PC-3 (cell line): ENCODE data around the gene NPTX2. TPM values are rescaled to one million over a fixed set of nuclear protein-coding genes. Genes with fewer than 3 reads are reported as not detected.

ENCODE experiments used
- ATAC-seq: fragments of 200-7000 bp; cut with Tn5 transposase; 2 replicates; pipeline ENCODE4 v1.9.1; 2020; ENCODE audit warnings: mild to moderate bottlenecking, moderate library complexity
- BruUV-seq: library from RNA; stranded (reverse); fragments of 400-500 nt; replicated peaks from 2 replicates; lab custom pipeline; 2021; lab: Mats Ljungman, UMichigan
- CTCF ChIA-PET: fragments of 300-600 bp; sonication (Branson Sonifier 250); formaldehyde crosslinking; loops from one replicate; lab custom pipeline; 2022; ENCODE audit warnings: antibody characterized with exemption; lab: Charles Lee
- POLR2A ChIA-PET: fragments of 300-600 bp; sonication (Branson Sonifier 250); formaldehyde crosslinking; loops from one replicate; lab custom pipeline; 2022; ENCODE audit warnings: antibody characterized with exemption; ENCODE audit not compliant: unreplicated experiment; lab: Charles Lee
- DNase-seq: peaks from one replicate; pipeline ENCODE4 v3.0.0-alpha.2; 2015
- H2AFZ ChIP-seq: fragments of 300-600 bp; sonication (generic); 2 replicates; pipeline ENCODE4 v1.6.0; 2016; ENCODE audit warnings: antibody characterized with exemption, low read length
- H3F3A ChIP-seq: fragments of 300-600 bp; sonication (generic); one replicate; pipeline ENCODE4 v1.6.0; 2017; ENCODE audit warnings: antibody characterized with exemption, low read length, control low read depth, mild to moderate bottlenecking; ENCODE audit not compliant: unreplicated experiment
- H3K27ac ChIP-seq: fragments of 300-600 bp; sonication (generic); 2 replicates; pipeline ENCODE4 v1.5.1; 2016; ENCODE audit warnings: mild to moderate bottlenecking, low read length
- H3K27me3 ChIP-seq: fragments of 300-600 bp; sonication (generic); 2 replicates; pipeline ENCODE4 v1.6.1; 2016; ENCODE audit warnings: low read length, mixed read lengths
- H3K36me3 ChIP-seq: fragments of 300-600 bp; sonication (generic); 2 replicates; pipeline ENCODE4 v1.6.1; 2016; ENCODE audit warnings: low read depth, mixed run types, low read length, mixed read lengths
- H3K4me1 ChIP-seq: fragments of 300-600 bp; sonication (generic); 2 replicates; pipeline ENCODE4 v1.5.1; 2016; ENCODE audit warnings: low read length; ENCODE audit not compliant: insufficient read depth
- H3K4me2 ChIP-seq: fragments of 300-600 bp; sonication (generic); 2 replicates; pipeline ENCODE4 v1.6.0; 2016; ENCODE audit warnings: low read length
- H3K4me3 ChIP-seq: fragments of 300-600 bp; sonication (generic); 2 replicates; pipeline ENCODE4 v1.5.1; 2016; ENCODE audit warnings: mild to moderate bottlenecking, low read length, mixed read lengths
- H3K79me2 ChIP-seq: fragments of 300-600 bp; sonication (generic); 2 replicates; pipeline ENCODE4 v1.6.1; 2017; ENCODE audit warnings: low read length, mixed read lengths
- H3K9ac ChIP-seq: fragments of 300-600 bp; sonication (generic); 2 replicates; pipeline ENCODE4 v1.6.0; 2016; ENCODE audit warnings: mild to moderate bottlenecking, low read length
- H3K9me2 ChIP-seq: fragments of 300-600 bp; sonication (generic); replicated peaks from 2 replicates; pipeline ENCODE4 v1.6.1; 2016; ENCODE audit warnings: mixed run types, low read length, mixed read lengths
- H3K9me3 ChIP-seq: fragments of 300-600 bp; sonication (generic); 2 replicates; pipeline ENCODE4 v1.6.1; 2016; ENCODE audit warnings: low read length, mixed read lengths
- H4K20me1 ChIP-seq: fragments of 300-600 bp; sonication (generic); 2 replicates; pipeline ENCODE4 v1.6.1; 2016; ENCODE audit warnings: low read length, mixed read lengths
- EZH2 ChIP-seq: fragments of 300-600 bp; sonication (generic); IDR thresholded peaks from one replicate; pipeline ENCODE4 v1.6.1; 2017; ENCODE audit warnings: antibody characterized with exemption, mild to moderate bottlenecking, low read length; ENCODE audit not compliant: unreplicated experiment
- EZH2phosphoT487 ChIP-seq: fragments of 300-600 bp; sonication (generic); IDR thresholded peaks from 2 replicates; pipeline ENCODE4 v1.6.1; 2018; ENCODE audit warnings: mild to moderate bottlenecking, antibody characterized with exemption, low read length, borderline replicate concordance
- intact Hi-C: fragments of 100-400 bp; cut with micrococcal nuclease; formaldehyde crosslinking; loops from 2 replicates; pipeline ENCODE4 v1.9.0; 2023
- total RNA-seq: library from RNA; depleted of rRNA; stranded (reverse); fragments of >200 nt; gene quantifications from 2 replicates; pipeline ENCODE4 v1.2.3, GENCODE V29; 2014
- TF ChIP-seq, protein P1 (sequence below): fragments of 300-600 bp; sonication (generic); conservative IDR thresholded peaks from 2 replicates; pipeline ENCODE4 v1.5.1; 2017; ENCODE audit warnings: antibody characterized with exemption, low read depth, mild to moderate bottlenecking, low read length

Gene NPTX2
- total RNA-seq, 1 experiment from 2014 or later, result not detected

- no peak for ATAC-seq
- Histone ChIP-seq H2AFZ (no peak overlapping the region), H3K79me2 (no peaks in the 10 kb centered on the region), H4K20me1 (no peaks in the 10 kb centered on the region), H3K4me3 (no peak overlapping the region), H3K9me2 (no peaks in the 10 kb centered on the region), H3K4me1 (no peaks in the 10 kb centered on the region), H3K9me3 (no peaks in the 10 kb centered on the region), H3K27me3 (peaks cover 24% of the 10 kb centered on the region), H3K4me2 (no peak overlapping the region), H3F3A (no peaks in the 10 kb centered on the region), H3K36me3 (no peaks in the 10 kb centered on the region), H3K9ac (no peak overlapping the region), H3K27ac (no peak overlapping the region)
- TF ChIP-seq EZH2phosphoT487 (no peak), EZH2 (no peak)
- TF ChIP-seq, protein P1, sequence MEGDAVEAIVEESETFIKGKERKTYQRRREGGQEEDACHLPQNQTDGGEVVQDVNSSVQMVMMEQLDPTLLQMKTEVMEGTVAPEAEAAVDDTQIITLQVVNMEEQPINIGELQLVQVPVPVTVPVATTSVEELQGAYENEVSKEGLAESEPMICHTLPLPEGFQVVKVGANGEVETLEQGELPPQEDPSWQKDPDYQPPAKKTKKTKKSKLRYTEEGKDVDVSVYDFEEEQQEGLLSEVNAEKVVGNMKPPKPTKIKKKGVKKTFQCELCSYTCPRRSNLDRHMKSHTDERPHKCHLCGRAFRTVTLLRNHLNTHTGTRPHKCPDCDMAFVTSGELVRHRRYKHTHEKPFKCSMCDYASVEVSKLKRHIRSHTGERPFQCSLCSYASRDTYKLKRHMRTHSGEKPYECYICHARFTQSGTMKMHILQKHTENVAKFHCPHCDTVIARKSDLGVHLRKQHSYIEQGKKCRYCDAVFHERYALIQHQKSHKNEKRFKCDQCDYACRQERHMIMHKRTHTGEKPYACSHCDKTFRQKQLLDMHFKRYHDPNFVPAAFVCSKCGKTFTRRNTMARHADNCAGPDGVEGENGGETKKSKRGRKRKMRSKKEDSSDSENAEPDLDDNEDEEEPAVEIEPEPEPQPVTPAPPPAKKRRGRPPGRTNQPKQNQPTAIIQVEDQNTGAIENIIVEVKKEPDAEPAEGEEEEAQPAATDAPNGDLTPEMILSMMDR, result no peak
- DNase-seq, result no peak
- intact Hi-C loops, result no loop called here
- BruUV-seq, result no TSS peak
- POLR2A ChIA-PET, result no interaction called here
- CTCF ChIA-PET, result no interaction called here
Observed at GRCh38 chr7:98647326-98647725, 30.2 kb downstream of the NPTX2 start.

DNA sequence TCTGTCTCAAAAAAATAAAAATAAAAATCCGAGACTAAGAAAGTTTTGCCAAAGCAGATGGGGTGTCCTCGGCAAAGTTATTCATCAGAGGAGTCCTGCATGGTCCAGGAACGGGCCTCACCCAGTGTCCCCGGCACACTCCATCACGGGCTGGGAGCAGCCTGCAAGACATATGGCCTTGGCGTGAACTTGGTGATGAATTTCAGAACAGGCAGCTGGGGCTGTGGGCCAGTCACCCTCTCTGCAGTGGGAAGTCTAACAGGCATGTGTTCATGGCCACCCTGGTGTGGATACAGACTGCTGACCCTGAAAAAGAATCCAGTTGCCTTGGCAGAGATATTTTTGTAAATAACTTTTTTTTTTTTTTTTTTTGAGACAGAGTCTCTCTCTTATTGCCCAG, 34.7 kb downstream of the NPTX2 start:
- Histone ChIP-seq H3K27me3 (peaks cover 34% of the 10 kb centered on the region), H3K36me3 (no peaks in the 10 kb centered on the region), H3K4me2 (no peak overlapping the region), H3K9me2 (no peaks in the 10 kb centered on the region), H3F3A (no peaks in the 10 kb centered on the region), H3K9me3 (no peaks in the 10 kb centered on the region), H3K27ac (no peak overlapping the region), H3K9ac (no peak overlapping the region), H4K20me1 (no peaks in the 10 kb centered on the region), H3K4me3 (no peak overlapping the region), H3K4me1 (no peaks in the 10 kb centered on the region), H2AFZ (no peak overlapping the region), H3K79me2 (no peaks in the 10 kb centered on the region)
- no peak for TF ChIP-seq EZH2phosphoT487
- TF ChIP-seq, protein P1, result no peak
- no peak for TF ChIP-seq EZH2
- POLR2A ChIA-PET, result no interaction called here
- intact Hi-C loops, result no loop called here
- CTCF ChIA-PET, result no interaction called here
- no TSS peak for BruUV-seq
- no peak for DNase-seq
- ATAC-seq, result no peak

- Histone ChIP-seq H3K27ac (no peak overlapping the region), H3K9me3 (no peaks in the 10 kb centered on the region), H3K4me2 (no peak overlapping the region), H2AFZ (no peak overlapping the region), H3K36me3 (no peaks in the 10 kb centered on the region), H3K9ac (no peak overlapping the region), H3K79me2 (no peaks in the 10 kb centered on the region), H3K4me1 (no peaks in the 10 kb centered on the region), H4K20me1 (no peaks in the 10 kb centered on the region), H3K27me3 (peaks cover 35% of the 10 kb centered on the region), H3K9me2 (no peaks in the 10 kb centered on the region), H3K4me3 (no peak overlapping the region), H3F3A (no peaks in the 10 kb centered on the region)
- ChIA-PET CTCF (no interaction called here), POLR2A (no interaction called here)
- TF ChIP-seq EZH2phosphoT487 (no peak), EZH2 (no peak)
- TF ChIP-seq, protein P1, result no peak
- ATAC-seq (no peak), DNase-seq (no peak)
- BruUV-seq, result no TSS peak
- intact Hi-C loops, result no loop called here
Observed at GRCh38 chr7:98653601-98654310, 36.7 kb downstream of the NPTX2 start.
